Astrocyte (in vitro differentiated cells and primary cell): ENCODE measurements around the gene FGFRL1. TPM values are rescaled to one million over a fixed set of nuclear protein-coding genes. Genes with fewer than 3 reads are reported as not detected.

Source experiments
- DNase-seq: peaks from one replicate; pipeline ENCODE4 v3.0.0-alpha.2; 2010; ENCODE audit warnings: low read depth
- FAIRE-seq: peaks from 2 replicates; lab custom pipeline; 2011; peaks lifted over from hg19 to GRCh38; lab: Jason Lieb, UNC
- H2AFZ ChIP-seq: 2 replicates; pipeline ENCODE4 v1.6.0; 2012; ENCODE audit warnings: low read depth, low read length, inconsistent platforms
- H3K27ac ChIP-seq: 2 replicates; pipeline ENCODE4 v1.5.1; 2011; ENCODE audit warnings: low read depth, low read length, inconsistent platforms
- H3K27me3 ChIP-seq: 2 replicates; pipeline ENCODE4 v1.6.0; 2011; ENCODE audit warnings: low read length, inconsistent platforms; ENCODE audit not compliant: insufficient read depth
- H3K36me3 ChIP-seq: 2 replicates; pipeline ENCODE4 v1.5.1; 2011; ENCODE audit warnings: low read length, inconsistent platforms; ENCODE audit not compliant: insufficient read depth
- H3K4me1 ChIP-seq: 2 replicates; pipeline ENCODE4 v1.5.1; 2011; ENCODE audit warnings: low read length, inconsistent platforms; ENCODE audit not compliant: insufficient read depth
- H3K4me2 ChIP-seq: 2 replicates; pipeline ENCODE4 v1.6.0; 2012; ENCODE audit warnings: low read length, inconsistent platforms
- H3K4me3 ChIP-seq: 2 replicates; pipeline ENCODE4 v1.5.1; 2011; ENCODE audit warnings: low read depth, mild to moderate bottlenecking, low read length, inconsistent platforms; ENCODE audit not compliant: insufficient read depth
- H3K79me2 ChIP-seq: 2 replicates; pipeline ENCODE4 v1.6.0; 2012; ENCODE audit warnings: mild to moderate bottlenecking, low read length, inconsistent platforms; ENCODE audit not compliant: insufficient read depth
- H3K9ac ChIP-seq: 2 replicates; pipeline ENCODE4 v1.6.0; 2012; ENCODE audit warnings: mild to moderate bottlenecking, low read length, inconsistent platforms
- H3K9me3 ChIP-seq: 2 replicates; pipeline ENCODE4 v1.5.1; 2012; ENCODE audit warnings: low read depth, mild to moderate bottlenecking, low read length, inconsistent platforms; ENCODE audit not compliant: insufficient read depth
- H4K20me1 ChIP-seq: 2 replicates; pipeline ENCODE4 v1.6.0; 2012; ENCODE audit warnings: low read length, inconsistent platforms; ENCODE audit not compliant: insufficient read depth
- H3K27ac Mint-ChIP-seq: one replicate; pipeline ENCODE4 v1.8.0; 2021; ENCODE audit warnings: mild to moderate bottlenecking, mixed read lengths; ENCODE audit not compliant: unreplicated experiment
- H3K27me3 Mint-ChIP-seq: one replicate; pipeline ENCODE4 v1.8.0; 2021; ENCODE audit warnings: low read depth, mixed read lengths; ENCODE audit not compliant: unreplicated experiment
- H3K36me3 Mint-ChIP-seq: one replicate; pipeline ENCODE4 v1.8.0; 2021; ENCODE audit warnings: low read depth, mixed read lengths; ENCODE audit not compliant: unreplicated experiment
- H3K4me1 Mint-ChIP-seq: one replicate; pipeline ENCODE4 v1.8.0; 2021; ENCODE audit warnings: low read depth, mixed read lengths; ENCODE audit not compliant: unreplicated experiment
- H3K4me3 Mint-ChIP-seq: one replicate; pipeline ENCODE4 v1.8.0; 2021; ENCODE audit warnings: mild to moderate bottlenecking, moderate library complexity, mixed read lengths; ENCODE audit not compliant: unreplicated experiment
- H3K9me3 Mint-ChIP-seq: one replicate; pipeline ENCODE4 v1.8.0; 2021; ENCODE audit warnings: mild to moderate bottlenecking, mixed read lengths; ENCODE audit not compliant: unreplicated experiment
- CTCF ChIP-seq: IDR thresholded peaks from 2 replicates; pipeline ENCODE4 v1.5.1; 2011; ENCODE audit warnings: low read depth, mild to moderate bottlenecking, inconsistent platforms, low read length, moderate library complexity; ENCODE audit not compliant: insufficient read depth
- EZH2 ChIP-seq: IDR thresholded peaks from 2 replicates; pipeline ENCODE4 v1.6.1; 2012; ENCODE audit warnings: mild to moderate bottlenecking, low read length, inconsistent platforms; ENCODE audit not compliant: insufficient read depth
- total RNA-seq: library from RNA; stranded (reverse); gene quantifications from 2 replicates; pipeline ENCODE4 v1.2.1, GENCODE V29; 2021

Gene FGFRL1
- total RNA-seq, 1 donor from 2014 or later, result 64.2 TPM

GRCh38 chr4:1032861-1033260, 21.4 kb downstream of the FGFRL1 start:
- no peak overlapping the region for H3K27ac Mint-ChIP-seq
- no peaks in the 10 kb centered on the region for H3K9me3 Mint-ChIP-seq
- H3K36me3 Mint-ChIP-seq, result no peaks in the 10 kb centered on the region
- FAIRE-seq (no peak), DNase-seq (no peak)
- no peak overlapping the region for H3K4me3 Mint-ChIP-seq
- no peak overlapping the region for H3K9ac ChIP-seq
- no peak overlapping the region for H2AFZ ChIP-seq
- H3K4me3 ChIP-seq, result no peak overlapping the region
- no peaks in the 10 kb centered on the region for H3K9me3 ChIP-seq
- TF ChIP-seq EZH2, result no peak
- no peak for TF ChIP-seq CTCF
- H3K4me1 ChIP-seq, result peaks cover 17% of the 10 kb centered on the region
- H3K36me3 ChIP-seq, result no peaks in the 10 kb centered on the region
- H3K4me2 ChIP-seq, result no peak overlapping the region
- H3K27me3 Mint-ChIP-seq, result no peaks in the 10 kb centered on the region
- peaks cover 2% of the 10 kb centered on the region for H3K4me1 Mint-ChIP-seq
- no peaks in the 10 kb centered on the region for H3K27me3 ChIP-seq
- H3K79me2 ChIP-seq, result no peaks in the 10 kb centered on the region
- H3K27ac ChIP-seq, result no peak overlapping the region
- H4K20me1 ChIP-seq, result no peaks in the 10 kb centered on the region

- no peak overlapping the region for H3K27ac Mint-ChIP-seq
- H2AFZ ChIP-seq, result peak overlapping the region; percentile 73
- peaks cover 17% of the 10 kb centered on the region for H3K4me1 ChIP-seq
- no peak overlapping the region for H3K4me3 Mint-ChIP-seq
- no peak for FAIRE-seq
- H3K9me3 ChIP-seq, result no peaks in the 10 kb centered on the region
- no peaks in the 10 kb centered on the region for H3K27me3 Mint-ChIP-seq
- no peaks in the 10 kb centered on the region for H3K36me3 ChIP-seq
- H3K79me2 ChIP-seq, result no peaks in the 10 kb centered on the region
- no peaks in the 10 kb centered on the region for H3K4me1 Mint-ChIP-seq
- H3K4me2 ChIP-seq, result peak overlapping the region; percentile 70
- TF ChIP-seq EZH2 (no peak), CTCF (no peak)
- H3K27ac ChIP-seq, result peak overlapping the region; percentile 30
- peak; percentile 66 for DNase-seq
- H3K36me3 Mint-ChIP-seq, result no peaks in the 10 kb centered on the region
- H4K20me1 ChIP-seq, result no peaks in the 10 kb centered on the region
- H3K9ac ChIP-seq, result peak overlapping the region; percentile 62
- no peaks in the 10 kb centered on the region for H3K9me3 Mint-ChIP-seq
- no peaks in the 10 kb centered on the region for H3K27me3 ChIP-seq
- no peak overlapping the region for H3K4me3 ChIP-seq
Measured at GRCh38 chr4:1033840-1034551, 22.6 kb downstream of the FGFRL1 start.

GRCh38 chr4:1035510-1035909, 24.1 kb downstream of the FGFRL1 start:
- H3K27ac ChIP-seq, result no peak overlapping the region
- no peak overlapping the region for H3K9ac ChIP-seq
- H3K4me2 ChIP-seq, result peak overlapping the region; percentile 19
- Mint-ChIP-seq H3K9me3 (no peaks in the 10 kb centered on the region), H3K27me3 (no peaks in the 10 kb centered on the region), H3K36me3 (no peaks in the 10 kb centered on the region), H3K4me1 (peaks cover 2% of the 10 kb centered on the region), H3K27ac (no peak overlapping the region), H3K4me3 (no peak overlapping the region)
- no peak overlapping the region for H3K4me3 ChIP-seq
- no peak for TF ChIP-seq CTCF
- TF ChIP-seq EZH2, result no peak
- peaks cover 28% of the 10 kb centered on the region for H3K4me1 ChIP-seq
- H2AFZ ChIP-seq, result peak overlapping the region; percentile 52
- DNase-seq (no peak), FAIRE-seq (no peak)
- H3K36me3 ChIP-seq, result no peaks in the 10 kb centered on the region
- H3K9me3 ChIP-seq, result no peaks in the 10 kb centered on the region
- H3K79me2 ChIP-seq, result no peaks in the 10 kb centered on the region
- H3K27me3 ChIP-seq, result no peaks in the 10 kb centered on the region
- no peaks in the 10 kb centered on the region for H4K20me1 ChIP-seq
